ENCODE data around the gene TCF12.

The TCF12 gene

DNA sequence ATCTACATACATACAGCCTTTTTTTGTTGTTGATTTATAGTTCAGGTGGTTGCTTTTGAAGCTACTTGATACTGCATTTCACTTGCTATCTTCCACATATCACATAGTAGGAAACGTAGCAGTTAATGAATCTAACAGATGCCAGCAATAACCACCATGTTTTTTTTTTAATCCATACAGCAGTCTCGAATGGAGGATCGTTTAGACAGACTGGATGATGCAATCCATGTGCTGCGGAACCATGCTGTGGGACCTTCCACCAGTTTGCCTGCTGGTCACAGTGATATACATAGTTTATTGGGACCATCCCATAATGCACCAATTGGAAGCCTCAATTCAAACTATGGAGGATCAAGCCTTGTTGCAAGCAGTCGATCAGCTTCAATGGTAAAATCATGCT is 334.6 kb downstream of the TCF12 start:
- DNase-seq (ENCODE audit: low read depth), result no peak

DNA sequence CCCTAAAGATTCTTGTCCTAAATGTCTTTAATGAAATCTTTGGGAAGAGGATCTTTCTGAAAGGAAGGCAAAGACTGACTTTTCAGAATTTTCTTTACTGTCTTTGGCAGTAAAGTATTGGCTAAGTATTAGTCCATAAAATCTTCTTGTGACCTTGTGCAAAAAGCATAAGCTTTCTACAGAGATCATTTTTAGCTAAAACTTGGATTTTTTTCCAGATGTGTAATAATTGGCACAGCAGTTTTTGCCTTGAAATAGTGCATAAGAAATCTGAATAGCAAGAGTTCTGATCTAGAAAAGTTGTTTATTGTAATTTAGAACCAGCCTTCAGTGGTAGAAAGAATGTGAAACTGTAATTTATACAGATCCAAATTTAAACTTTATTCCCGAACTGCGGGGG is 335.1 kb downstream of the TCF12 start:
- no peak for DNase-seq (ENCODE audit: low read depth)

DNA sequence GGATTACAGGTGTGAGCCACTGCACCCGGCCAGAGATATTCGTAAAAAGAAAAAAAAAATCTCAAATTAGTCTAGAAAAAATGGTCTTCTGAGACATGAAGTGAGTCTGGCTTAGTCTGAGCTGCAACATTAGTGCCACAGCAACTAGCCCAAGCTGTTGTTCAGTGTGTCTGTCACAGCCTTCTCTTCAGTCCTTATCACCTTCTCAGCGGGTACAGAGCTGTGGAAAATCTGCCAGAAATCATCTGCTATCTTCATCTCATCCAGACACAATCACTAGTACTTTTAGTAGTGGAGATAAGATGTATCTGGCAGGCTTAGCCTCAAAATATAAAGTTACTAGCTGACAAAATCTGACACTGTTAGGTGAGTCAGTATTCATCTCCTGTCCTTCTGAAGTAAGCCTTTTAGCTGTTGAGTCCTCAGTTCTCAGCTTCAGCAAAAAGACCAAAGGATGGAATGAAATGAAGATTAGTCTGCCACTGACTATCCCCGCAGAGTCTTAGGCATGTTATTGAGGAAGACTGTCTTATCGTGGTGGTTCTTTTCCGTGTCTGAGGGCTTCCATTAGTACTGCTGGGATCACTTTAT is 337.4 kb downstream of the TCF12 start:
- no peak for DNase-seq (ENCODE audit: low read depth)

DNA sequence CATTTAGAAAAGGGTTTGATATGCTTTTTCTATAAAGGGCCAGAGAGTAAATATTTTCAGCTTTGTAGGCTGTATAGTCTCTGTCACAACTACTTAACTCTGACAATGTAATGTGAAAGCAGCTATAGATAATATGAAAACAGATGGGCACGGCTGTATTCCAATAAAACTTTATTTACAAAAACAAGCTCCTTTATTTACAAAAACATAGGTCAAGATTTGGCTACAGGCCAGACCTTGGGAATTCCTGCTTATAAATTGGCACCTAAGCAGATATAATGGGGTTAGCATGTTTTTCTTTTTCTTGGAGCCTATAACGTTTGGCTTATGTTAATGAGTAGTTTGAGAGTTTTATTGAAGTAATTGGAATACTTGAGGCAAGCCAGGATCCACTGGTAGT is 338.5 kb downstream of the TCF12 start:
- DNase-seq (ENCODE audit: low read depth), result no peak

DNA sequence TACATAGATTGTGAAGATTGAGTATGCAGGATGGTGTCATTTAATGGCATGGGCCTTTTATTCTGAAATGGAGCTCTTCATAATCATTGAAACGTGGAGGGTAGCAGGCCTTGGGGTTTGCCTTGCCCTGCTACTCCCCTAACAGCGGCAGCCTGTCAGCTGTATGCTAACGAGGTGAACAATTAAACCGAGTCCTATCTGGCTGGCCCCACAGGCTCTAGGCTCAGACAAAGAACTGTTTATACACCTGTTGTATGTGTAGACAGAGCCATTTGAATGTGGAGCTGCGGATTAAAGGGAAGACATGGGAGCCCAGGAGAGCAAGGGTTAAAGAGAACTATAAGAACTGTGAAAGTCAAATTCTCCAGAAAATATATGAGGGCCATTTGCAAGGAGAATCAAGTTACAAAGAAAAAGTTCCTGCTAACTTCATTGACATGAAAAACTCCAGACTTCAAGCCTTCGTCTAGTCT is 341.2 kb downstream of the TCF12 start:
- DNase-seq (ENCODE audit: low read depth), result no peak

DNA sequence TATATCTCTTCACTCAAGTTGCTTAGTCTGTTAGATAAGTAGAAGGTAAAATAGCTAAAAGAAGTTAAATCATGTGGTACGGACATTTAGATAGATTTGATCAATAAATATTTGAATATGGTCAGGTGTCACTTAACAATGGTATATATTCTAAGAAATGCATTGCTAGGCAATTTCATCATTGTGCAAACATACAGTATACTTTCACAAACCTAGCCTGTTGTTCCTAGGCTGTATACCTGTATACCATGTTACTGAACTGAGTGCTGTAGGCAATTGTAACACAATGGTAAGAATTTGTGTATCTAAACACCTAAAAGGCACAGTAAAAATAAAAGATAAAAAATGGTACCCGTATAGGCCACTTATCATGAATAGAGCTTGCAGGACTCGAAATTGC is 345.1 kb downstream of the TCF12 start:
- no peak for DNase-seq (ENCODE audit: low read depth)

DNA sequence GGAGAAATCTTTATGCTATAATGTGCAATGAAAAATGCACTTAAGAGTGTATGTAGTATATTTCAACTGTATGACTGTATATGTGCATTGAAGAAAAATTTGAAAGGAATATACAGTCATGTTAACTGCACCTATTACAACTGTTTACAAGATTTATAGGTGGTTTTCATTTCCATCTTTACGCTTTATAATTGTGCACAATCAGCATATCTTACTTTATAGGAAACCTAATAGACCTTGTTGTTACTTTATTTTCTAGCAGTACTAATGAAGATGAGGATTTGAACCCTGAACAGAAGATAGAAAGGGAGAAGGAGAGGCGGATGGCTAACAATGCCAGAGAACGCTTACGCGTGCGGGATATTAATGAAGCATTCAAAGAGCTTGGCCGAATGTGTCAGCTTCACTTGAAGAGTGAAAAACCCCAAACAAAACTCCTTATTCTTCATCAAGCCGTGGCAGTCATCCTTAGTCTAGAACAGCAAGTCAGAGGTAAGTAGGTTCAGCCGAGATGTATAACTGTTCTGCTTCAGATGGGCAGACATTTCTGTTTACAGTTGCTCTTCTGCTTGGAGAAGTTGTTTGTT is 354.4 kb downstream of the TCF12 start:
- DNase-seq (ENCODE audit: low read depth), result no peak

DNA sequence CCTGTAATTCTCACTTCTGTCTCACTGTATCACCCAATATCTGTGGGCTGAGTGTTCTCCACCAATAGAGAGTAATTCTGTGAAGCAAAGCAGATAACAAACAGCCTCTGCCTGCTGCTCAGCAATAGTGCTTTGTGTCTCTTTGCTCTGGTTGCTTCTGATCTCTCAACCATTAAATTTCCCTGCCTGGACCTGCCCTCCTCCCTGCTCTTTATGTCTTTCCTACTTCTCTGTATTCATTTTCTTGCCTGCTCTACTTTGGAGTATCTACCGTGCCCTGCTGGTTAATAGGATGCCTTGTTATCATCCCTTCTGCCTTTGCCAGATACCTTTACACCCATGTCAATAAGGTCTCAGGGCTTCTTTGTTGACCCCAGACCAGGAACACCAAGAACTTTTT is 355.0 kb downstream of the TCF12 start:
- no peak for DNase-seq (ENCODE audit: low read depth)

DNA sequence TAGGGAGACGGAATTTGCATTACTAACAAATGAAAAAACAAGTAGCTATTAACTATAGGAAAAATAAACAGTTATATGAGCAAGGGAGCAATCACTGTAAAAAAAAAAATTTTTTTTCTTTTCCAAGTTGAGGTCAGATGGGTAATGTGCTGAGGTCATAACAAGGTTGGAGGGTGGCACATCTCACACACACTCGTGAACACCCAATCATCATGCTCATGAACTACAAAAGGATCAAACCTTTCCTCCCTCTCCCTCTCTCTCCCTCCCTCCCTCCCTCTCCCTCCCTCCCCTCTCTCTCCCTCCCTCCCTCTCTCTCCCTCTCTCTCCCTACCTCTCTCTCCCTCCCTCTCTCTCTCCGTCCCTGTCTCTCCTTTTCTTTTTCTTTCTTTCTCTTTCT is 360.0 kb downstream of the TCF12 start:
- no peak for DNase-seq (ENCODE audit: low read depth)

DNA sequence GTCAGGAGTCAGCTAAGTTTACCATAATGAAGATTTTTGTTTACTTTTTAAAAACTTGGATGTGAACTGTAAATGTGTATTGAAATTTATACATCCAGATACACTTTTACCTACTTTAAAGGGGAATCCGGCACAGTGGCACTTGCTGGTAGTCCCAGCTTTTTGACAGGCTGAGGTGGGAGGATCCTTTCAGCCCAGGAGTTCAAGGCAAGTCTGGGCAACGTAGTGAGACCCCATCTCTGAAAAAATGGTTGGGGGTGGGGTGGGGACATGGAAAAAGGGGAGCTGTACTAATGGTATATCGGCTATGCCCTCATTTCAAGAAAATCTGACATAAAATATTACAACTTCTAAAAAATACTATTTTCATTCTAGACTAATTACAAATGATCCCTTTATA is 362.0 kb downstream of the TCF12 start:
- no peak for DNase-seq (ENCODE audit: low read depth)

DNA sequence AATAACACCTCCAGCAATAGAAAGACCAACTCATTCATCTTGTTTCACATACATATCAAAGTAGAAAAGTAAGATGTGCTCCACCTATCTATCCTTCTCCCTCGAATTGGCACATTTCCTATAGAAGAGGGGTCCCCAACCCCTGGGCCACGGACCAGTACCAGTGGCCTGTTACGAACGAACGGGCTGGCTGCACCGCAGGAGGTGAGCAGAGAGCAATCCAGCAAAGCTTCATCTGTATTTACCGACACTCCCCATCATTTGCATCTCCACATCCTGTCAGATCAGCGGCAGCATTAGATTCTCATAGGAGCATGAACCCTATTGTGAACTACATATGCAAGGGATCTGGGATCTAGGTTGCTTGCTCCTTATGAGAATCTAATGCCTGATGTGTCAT is 362.9 kb downstream of the TCF12 start:
- no peak for DNase-seq (ENCODE audit: low read depth)

DNA sequence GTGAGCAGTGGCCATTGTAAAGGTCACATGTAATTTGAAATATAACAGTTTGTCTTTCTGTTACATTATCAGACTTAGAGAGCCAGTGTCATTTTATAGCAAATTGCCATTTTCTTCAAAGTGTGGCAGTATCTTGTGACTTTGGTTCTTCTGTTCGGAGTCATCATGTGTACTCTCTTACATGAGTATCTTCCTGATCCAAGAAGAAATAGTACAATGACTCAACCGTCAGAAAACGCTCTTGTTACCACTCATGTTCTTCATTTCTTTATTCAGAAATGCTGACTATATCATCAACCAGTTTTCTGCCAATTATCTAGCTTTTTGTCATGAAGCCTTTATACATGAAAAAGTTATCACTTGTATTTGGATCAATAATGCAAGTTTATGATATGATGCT is 364.2 kb downstream of the TCF12 start:
- no peak for DNase-seq (ENCODE audit: low read depth)

DNA sequence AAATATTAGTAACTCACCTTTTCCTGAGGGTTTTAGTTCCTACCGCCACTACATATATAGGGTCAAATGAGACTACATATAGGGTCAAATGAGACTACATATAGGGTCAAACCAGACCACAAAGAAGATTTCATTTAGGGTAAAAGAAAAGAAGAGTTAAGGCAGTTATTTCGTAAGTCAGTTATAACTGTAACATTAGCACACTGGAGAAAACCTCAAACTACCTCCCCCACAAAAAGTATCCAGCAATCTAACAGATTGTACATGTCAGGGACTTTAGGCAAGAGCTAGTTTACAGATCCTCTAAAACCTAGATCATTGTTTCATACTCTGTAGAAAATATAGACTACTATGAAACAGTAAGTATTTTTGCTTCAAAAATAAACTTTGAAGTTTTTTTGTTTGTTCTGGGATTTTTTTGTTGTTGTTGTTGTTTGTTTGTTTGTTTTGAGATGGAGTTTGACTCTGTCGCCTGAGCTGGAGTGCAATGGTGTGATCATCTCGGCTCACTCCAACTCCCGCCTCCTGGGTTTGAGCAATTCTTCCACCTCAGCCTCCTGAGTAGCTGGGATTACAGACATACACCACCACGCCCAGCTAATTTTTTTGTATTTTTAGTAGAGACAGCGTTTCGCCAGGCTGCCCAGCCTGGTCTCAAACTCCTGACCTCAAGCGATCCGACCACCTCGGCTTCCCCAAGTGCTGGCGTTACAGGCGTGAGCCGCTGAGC is 365.5 kb downstream of the TCF12 start:
- DNase-seq (ENCODE audit: low read depth), result no peak

DNA sequence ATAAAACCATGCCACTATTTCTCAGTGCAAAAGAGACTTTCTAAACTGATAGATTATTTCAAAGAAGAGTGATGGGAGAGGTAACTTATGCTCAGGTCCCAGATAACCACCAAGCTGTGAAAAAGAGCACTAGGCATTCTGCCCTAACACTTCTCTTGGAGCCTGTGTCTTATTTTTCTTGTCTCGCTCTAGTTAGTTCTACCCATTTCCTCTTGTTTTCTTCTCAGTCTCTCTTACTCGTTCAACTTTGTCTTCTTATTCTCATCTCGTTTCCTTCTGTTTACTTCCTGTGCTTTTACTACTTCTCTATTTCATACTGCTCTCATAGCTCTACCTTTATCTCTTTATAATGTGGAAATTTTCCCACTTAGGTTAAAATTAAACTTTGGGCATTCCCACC is 366.1 kb downstream of the TCF12 start:
- DNase-seq (ENCODE audit: low read depth), result no peak

DNA sequence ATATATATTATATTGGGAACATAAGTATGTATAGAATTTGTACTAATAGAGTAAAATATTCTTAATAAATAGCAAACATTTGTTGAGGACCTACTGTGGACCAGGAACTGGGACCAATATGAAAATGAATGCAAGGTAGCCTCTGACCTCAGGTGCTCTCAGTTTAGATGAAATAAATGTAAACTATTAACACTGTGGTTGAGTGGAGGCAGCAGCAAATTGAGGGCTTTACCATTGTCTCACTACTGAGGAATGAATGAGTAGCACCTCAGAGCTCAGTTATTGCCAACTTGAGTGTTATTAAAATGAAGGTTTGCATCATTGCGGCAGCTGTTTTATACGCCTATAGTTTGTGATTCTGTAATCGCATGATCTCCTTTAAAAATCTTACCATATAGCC is 366.9 kb downstream of the TCF12 start:
- no peak for DNase-seq (ENCODE audit: low read depth)

DNA sequence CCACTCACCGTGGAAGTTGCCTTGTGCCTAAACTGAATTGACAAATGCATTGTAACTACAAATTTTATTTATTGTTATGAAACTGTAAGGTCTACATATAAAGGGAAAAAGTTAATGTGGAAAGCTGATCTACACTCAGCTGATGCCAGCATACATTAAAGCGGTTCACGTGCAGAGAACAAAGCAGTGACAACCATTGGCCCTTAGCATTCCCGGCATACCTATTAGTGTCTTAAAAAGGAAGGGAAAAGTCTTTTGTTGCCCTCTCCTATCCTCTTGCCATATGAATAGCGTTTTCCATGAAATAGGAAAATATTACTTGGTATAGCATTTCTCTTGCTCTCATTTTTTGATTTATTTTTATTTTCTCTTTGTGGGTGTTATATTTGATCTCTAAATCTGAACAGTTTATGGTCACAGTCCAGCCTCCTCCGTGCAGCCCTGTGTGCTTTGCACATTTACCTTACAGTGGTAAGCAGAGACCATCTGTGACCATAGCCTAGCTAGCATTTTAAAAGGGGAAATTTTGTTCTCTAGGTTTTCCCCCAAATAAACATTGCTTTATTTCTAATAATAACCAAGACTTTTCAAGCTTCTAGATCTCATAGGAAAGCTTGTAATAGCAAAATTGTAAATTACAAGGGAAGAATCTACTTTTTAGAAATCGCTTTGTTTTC is 368.1 kb downstream of the TCF12 start:
- no peak for DNase-seq (ENCODE audit: low read depth)

DNA sequence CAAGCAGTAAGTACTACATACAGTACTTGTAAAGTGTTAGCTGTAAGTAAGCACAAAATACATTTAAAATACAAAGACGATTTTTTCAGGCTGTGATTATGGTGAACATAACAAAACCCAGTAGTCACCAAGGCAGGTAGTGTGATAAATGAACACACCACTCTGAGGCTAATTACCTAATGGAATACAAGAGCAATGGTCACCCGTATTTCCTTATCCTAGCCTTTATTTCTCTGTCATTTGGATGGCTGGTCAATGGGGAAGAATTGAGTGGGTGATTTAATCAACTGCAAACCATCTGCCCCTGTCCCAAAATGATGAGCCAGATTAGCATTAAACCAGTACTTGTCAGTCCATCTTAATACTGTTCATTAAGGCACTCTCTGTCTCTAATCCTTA is 368.7 kb downstream of the TCF12 start:
- no peak for DNase-seq (ENCODE audit: low read depth)

DNA sequence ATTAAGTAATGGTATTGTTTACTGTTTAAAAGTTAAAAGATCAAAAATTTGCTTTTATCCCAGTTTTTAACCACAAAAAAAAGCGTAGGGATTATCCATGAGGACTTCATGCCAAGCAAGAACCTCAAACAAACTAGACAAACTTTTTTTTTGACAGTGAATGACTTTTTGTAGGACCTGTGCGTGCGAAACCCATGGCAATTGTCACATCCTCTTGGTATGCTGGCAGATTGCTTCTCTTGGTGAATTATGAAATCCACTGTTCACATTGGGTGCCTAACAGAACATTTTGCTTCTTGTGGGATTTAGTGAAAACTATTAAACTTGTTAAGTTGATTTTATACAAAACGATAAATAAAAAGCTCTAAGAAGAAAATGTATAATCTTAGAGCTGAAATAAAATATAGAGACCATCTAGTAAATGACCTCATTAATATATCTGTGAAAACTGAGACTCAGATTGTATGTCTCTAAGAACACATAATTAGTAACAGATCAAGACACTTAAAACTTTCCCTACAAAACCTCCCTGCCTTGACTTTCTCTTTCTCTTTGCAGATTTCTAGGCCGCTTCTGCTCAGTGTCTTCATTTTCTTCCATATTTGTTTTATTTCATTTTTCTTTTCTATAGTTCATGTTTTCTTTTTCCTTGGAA is 370.6 kb downstream of the TCF12 start:
- no peak for DNase-seq (ENCODE audit: low read depth)

DNA sequence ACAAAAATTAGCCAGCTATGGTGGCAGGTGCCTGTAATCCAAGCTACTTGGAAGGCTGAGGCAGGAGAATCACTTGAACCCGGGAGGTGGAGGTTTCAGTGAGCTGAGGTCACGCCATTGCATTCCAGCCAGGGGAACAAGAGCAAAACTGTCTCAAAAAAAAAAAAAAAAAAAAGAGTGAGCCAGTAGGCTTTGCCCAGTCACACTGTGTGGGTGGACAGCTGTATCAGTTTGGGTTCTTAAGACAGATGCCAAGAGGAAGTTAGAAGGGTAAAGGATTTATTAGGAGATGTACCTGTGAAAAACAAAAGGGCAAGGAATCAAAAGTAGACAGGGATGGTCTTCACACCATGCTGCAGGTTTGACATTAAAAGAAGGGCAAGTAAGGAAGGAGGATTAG is 371.7 kb downstream of the TCF12 start:
- no peak for DNase-seq (ENCODE audit: low read depth)

DNA sequence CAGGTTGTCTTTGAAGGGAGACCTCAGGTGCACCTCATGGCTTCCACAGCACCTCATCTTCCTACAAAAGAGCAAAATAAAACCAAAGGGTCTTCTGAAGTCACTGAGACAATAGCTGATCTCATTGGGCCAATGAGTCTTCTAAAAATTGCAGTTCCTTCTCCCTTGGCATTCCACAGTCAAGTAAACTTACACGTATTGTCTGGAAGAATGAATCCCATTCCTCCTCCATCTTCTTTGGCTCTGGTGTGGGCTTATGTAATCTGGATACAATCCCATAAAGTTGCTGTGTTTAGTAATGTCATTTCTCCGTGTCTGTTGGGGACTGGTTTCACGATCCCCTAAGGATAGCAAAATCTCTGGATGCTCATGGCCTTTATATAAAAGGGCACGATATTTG is 372.4 kb downstream of the TCF12 start:
- DNase-seq (ENCODE audit: low read depth), result no peak

DNA sequence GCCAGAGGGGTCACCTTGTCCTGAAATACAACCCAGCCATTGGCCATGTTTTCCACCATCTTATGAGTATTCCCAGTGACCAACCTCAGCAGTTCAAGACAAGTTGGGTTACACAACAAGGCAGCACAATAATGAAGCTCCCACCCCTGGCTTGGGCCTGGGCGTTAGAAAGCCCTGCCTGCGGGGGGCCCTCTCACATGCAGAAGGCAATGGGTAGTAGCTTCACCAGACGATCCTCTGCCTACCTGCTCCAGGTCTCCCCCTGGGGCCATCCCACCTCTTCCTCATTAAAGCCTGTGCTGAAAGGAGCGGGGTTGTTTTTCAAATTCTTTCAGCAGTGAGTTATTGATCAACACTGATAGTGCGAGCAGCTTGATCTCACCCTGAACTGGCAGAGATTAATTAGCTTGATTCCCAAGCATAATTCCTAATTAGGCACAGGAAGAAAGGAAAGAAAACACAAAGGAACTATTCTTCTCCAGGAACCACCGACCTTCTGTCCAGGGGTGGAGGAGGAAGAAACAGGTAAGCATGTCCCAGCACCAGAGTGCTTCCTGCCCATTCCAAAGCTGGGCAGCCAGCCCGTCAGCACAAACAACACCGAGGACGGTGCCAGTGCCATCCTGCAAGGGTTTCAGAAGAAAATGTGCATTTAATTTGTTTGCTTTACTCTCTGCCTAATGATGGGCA is 378.2 kb downstream of the TCF12 start:
- no peak for DNase-seq (ENCODE audit: low read depth)

DNA sequence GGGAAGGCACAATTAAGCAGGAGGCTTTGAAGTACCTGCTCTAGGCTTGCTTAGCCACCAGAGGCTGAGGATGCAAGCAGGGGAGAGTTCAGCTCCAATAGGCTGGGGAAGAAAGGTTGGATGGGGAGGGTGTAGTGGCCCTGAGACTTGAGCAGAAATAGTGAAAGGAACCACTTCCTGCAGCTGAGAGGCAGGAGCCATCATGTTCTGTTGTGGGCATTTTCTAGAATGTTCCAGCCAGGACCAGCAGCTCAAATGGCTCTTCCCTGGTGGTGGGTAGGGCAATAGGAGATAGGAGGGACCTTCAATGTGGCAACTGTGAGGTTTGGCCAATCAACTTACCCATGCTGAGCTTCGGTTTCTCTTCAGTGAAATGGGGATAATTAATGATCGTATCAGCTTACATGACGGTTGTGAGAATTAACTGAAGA is 378.7 kb downstream of the TCF12 start:
- DNase-seq (ENCODE audit: low read depth), result no peak
